Iris pigment epithelial cell (primary cell): ENCODE data around the gene TMEM200B.
"Not testable (repeated sequence)": the region's sequence is repeated elsewhere in the genome, so short reads cannot be mapped to it uniquely, and the experiment has no call there.

Experiments used
- DNase-seq: peaks from one replicate; pipeline ENCODE4 v3.0.0-alpha.2; 2011; ENCODE audit warnings: low read depth

The TMEM200B gene

DNA sequence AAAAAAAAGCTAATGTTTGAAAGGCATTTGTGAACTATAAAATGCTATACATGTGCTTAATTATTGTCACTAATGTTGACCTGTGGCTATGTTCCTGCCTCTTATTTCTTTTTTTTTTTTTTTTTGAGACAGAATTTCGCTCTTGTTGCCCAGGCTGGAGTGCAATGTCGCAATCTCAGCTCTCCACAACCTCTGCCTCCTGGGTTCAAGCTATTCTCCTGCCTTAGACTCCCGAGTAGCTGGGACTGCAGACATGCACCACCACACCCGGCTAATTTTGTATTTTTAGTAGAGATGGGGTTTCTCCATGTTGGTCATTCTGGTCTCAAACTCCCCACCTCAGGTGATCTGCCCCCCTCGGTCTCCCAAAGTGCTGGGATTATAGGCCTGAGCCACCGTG, 15.7 kb downstream of the TMEM200B start:
- DNase-seq: not testable (repeated sequence)

DNA sequence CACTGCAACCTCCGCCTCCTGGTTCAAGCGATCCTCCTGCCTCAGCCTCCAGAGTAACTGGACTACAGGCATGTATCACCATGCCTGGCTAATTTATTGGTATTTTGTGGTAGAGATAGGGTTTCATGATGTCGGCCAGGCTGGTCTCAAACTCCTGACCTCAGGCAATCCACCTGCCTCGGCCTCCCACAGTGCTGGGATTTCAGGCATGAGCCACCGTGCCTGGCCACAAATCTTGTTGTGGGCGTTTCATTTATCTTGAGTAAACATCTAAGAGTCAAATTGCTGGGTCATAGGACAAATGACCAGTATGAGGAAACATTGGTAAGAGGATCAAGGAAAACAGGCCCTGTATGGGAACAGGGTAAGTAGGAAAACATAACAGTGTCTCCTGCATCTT, 17.9 kb downstream of the TMEM200B start:
- DNase-seq: peak; percentile 63

DNA sequence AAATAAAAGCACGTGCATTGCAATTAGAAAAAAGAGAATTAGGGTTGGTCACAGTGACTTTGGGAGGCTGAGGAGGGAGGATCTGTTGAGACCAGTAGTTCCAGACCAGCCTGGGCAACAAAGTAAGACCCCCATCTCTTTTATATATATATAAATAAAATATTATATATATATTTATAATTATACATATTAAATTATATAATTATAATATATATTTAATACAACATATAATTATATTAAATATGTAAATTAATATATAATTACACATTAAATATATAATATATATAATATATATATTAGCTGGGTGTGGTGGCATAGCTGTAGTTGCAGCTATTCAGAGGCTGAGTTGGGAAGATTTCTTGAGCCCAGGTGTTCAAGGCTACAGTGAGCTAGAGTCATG, 23.2 kb downstream of the TMEM200B start:
- no peak for DNase-seq

DNA sequence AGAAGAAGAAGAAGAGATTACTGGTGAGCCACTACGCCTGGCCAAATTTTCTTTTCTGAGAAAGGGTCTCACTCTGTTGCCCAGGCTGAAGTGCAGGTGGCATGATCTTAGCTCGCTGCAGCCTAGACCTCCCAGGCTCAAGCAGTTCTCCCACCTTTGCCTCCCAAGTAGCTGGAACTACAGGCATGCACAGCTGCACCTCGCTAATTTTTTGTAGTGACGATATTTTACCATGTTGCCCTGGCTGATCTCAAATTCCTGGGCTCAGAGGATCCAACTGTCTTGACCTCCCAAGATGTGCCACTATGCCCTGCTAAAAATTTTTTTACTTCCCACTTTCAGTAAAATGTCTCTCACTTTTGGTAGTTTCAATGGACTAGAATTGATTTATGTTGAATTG, 24.4 kb downstream of the TMEM200B start:
- DNase-seq: no peak

DNA sequence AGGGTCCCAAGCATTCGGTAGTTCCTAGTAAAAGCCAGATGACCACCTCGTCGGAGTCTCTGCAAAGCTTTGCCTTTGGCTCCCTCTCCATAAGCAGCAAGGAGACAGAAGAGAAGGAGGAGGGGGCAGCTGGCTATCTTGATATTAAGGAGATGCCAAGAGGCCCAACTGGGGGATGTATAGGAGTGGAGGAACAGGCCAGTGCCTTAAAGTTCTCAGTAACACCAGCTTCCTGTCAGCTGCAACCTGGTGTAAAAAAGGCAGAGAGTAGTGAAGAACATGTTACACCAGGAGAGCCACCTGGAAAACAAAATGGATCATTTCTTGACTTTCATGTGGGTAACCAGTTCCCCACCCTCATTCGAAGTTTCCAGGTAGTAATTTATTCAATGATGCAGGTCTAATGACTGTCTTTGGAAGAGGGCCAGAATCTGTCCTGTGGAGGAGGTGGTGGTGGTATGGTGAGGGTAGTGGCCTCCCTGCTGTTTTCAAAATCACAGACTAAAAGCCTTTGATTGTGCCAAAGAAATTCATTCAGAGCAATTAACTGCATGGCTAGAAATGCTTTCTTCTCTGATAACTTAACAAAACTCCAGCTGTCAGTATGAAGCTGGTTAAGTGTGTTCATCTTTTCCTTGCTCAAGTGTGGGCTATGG, 27.3 kb downstream of the TMEM200B start:
- no peak for DNase-seq

DNA sequence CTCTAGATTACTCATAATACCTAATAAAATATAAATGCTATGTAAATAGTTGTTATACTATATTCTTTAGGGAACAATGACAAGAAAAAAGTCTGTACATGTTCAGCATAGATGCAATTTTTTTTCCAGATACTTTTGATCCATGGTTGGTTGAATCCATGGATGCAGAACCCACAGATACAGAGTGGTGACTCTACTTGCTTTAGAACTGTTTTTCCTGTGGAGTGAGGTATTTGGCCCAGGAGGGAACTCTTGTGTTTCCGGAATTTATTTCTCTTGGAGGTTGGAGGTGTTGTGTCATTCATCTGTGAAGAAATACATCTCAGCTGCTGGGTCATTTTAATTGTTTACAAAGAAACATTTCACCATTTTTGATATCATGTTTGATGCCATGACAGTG, 28.7 kb downstream of the TMEM200B start:
- DNase-seq: no peak

DNA sequence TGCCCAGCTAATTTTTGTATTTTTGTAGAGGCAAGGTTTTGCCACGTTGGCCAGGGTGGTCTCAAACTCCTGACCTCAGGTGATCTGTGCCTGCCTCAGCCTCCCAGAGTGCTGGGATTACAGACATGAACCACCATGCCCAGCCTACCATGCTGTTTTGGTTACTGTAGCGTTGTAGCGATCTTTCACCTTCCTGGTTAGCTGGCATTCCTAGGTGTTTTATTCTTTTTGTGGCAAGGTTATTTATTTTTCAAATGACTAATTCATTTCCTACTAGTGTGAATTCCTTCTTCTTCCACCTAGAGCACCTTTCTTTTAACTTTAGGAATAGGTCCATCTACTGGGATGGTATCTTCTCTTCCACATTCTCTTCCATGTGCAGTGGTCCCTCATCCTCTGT, 29.3 kb downstream of the TMEM200B start:
- DNase-seq: no peak

DNA sequence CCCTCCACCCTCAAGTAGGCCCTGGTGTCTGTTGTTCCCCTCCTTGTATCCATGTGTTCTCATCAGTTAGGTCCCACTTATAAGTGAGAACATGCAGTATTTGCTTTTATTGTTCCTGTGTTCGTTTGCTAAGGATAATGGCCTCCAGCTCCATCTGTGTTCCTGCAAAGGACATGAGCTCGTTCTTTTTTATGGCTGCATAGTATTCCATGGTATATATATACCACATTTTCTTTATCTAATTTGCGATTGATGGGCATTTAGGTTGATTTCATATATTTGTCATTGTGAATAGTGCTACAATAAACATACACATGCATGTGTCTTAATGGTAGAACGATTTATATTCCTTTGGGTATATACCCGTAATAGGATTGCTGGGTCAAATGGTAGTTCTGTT, 31.0 kb downstream of the TMEM200B start:
- DNase-seq: not testable (repeated sequence)

DNA sequence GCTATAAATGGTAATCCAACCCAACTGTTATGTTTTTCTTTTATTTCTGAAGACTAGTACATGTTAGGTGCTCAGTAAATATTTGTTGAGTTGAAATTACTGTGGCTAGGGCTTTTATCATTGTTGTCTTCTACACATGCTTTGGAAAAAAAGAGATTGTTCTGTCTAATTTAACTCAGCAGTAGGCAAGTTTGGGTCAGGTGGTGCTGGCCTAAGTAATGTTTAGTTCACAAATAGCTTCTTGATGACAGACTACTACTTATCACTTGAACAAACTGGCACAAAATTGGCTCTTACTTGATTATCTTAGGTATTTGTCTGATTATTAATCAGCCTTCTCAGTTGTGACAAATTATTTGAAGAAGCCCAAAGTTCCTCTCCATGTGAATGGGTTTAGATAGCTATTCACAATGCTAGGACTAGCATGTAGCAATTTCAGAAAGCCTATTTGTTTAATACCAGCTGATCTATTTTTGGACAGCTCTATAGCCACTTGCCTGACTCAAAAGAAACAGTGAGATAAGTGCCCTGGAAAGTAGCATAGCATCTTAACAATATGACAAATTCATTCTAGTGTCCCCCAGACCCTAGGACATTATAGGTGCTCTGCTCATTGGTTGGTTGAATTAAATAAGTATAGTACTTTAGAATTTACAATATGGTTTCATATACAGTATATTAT, 32.6 kb downstream of the TMEM200B start:
- no peak for DNase-seq

DNA sequence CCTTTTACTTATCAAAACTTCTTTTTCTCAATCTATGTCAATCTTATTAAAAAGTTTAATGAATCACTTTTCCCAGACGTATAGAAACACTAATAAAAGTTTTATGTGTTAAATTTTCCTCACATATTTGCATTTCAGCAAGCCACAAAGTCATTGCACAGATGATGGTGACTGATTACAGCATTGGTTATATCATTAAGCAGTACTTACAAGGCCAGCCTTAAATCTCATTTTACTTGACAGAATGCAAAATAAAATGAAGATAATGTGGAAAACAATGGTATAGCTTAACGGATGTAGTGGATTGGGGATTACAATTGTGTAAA, 39.5 kb downstream of the TMEM200B start:
- no peak for DNase-seq

DNA sequence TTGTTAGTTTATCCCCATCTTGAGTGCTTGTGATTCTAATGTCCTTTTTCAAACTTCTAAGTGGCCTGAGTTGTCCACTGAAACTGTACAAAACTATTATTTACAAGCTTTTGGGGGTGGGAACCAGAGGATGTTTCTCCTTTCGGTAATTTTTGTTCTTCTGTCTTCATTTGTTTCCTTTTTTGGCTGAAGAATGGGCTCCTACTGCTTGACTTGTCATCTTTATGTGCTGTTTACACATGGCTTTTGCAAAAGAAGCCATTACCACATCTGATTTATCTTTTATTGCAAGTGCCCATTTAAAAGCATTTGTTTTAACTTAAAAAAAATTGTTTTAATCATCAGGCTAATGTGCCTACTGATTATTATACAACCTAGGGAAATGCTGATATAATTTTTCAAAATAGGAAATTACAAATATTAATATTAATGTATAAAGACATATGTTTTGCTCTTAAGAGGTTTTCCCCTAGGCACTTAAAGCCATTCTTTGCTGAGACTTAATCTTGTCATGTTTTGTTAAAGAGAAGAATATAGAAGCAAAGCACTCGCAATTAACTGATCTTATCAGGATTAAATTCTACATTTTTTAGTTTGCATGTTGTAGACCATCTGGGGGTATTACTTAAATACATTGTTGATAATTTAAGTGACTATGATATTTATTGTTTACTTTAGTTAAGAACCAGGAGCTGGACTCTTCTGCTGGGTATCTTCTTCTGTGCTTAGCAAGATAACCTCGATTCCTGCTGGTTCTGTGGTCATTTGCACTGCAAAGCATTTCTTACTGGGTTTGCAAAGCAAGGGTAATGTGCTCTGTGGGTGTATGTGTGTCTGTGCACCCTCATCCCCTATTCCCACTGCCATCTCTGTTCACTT, 40.1 kb downstream of the TMEM200B start:
- no peak for DNase-seq

DNA sequence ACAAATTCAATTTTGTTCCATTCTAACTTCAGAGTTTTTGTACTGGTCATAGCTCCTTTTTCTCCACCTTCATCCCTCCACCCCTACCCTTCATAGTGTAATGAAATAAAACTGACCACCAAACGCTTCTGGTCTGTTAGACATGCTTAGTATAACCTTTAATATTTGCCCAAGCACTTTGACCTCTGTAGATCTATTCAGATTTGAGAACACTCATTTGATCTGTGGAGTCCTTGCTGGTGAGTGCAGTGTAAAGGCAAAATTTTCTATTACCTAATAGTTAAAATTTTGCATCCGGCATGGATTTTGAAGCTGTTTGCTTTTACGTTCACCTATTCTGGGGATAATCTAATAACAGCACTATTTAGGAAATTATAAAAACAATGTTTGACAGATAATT, 41.2 kb downstream of the TMEM200B start:
- no peak for DNase-seq

DNA sequence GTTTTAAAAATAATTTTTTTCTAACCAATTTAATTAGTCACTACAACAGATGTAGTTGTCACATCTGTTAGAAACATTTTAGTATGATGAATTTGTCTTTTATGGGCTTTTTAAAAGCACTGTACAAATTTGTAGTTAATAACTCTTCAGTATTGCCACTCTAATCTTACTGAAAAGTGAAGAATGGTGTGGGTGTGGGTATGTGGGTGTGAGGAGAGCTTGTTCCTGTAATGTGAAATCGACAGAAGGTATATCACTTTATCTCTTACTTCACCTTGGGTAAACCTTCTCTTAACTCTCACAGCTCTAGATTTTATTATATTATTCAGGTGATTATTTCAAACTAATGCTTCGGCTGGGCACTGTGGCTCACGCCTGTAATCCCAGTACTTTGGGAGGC, 42.5 kb downstream of the TMEM200B start:
- no peak for DNase-seq

DNA sequence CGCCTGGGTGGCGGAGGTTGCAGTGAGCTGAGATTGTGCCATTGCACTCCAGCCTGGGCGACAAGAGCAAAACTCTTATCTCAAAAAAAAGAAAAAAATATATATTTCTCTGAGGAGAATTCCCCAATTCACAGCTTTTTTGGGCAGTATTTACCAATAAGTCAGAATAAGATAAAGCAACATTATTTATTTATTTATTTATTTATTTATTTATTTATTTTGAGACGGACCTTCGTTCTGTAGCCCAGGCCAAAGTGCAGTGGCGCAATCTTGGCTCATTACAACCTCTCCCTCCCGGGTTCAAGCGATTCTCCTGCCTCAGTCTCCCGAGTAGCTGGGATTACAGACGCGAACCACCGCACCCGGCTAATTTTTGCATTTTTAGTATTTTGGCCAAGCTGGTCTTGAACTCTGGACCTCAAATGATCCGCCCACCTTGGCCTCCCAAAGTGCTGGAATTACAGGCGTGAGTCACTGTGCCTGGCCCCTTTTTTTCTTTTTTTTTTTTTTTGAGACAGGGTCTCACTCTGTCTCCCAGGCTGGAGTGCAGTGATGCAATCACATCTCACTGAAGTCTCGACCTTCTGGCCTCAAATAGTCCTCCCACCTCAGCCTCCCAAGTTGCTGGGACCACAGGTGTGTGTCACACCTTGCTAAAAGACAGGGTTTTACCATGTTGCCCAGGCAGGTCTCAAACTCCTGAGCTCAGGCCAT, 43.6 kb downstream of the TMEM200B start:
- not testable (repeated sequence) for DNase-seq

DNA sequence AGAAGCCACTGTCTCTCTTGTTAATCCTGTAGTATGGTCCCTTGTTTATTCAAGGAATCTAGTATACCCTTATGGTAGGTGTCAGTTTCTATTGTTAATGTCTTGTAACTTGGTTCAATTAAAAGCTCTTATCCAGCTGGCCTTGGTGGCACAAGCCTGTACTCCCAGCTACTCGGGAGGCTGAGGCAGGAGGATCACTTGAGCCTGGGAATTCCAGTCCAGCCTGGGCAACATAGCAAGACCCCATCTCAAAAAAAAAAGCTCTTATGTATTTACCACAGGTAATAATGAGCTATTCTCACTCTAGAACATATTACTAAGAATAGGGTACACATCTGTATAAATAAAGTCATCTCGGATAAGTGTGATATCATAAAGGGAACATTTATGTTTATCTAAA, 46.5 kb downstream of the TMEM200B start:
- no peak for DNase-seq
